ENCODE measurements around the gene BLVRA. TPM values are rescaled to one million over a fixed set of nuclear protein-coding genes. Genes with fewer than 3 reads are reported as not detected.
A peak's percentile ranks its signal among the peaks of the same experiment; 100 is the strongest.
"Not testable (repeated sequence)": the region's sequence is repeated elsewhere in the genome, so short reads cannot be mapped to it uniquely, and the experiment has no call there.

Gene BLVRA
- total and polyA plus RNA-seq, 10 donors: 58.0 to 164 (median 114) TPM

GRCh38 chr7:43727003-43727402 lies 31.5 kb upstream of the BLVRA start:
- no peak for DNase-seq
- H3K4me3 ChIP-seq: no peak overlapping the region
- H3K27ac ChIP-seq: no peak overlapping the region
- 90 to 93% (median 92%) methylated on average over 5 of the region's 5 CpGs for WGBS, 5 donors
- no peaks in the 10 kb centered on the region for H3K36me3 ChIP-seq
- H3K9me3 ChIP-seq: no peaks in the 10 kb centered on the region
- no peaks in the 10 kb centered on the region for H3K27me3 ChIP-seq (replicated peaks in 1 of 7)
- intact Hi-C loops (cut with DNase I; ENCODE audit: low total_unique reads): no loop called here
- no peak for TF ChIP-seq CTCF (IDR thresholded peaks at IDR 0.05 in 8 of 11, conservative IDR thresholded peaks at IDR 0.05 in 3 of 11)
- TF ChIP-seq POLR2AphosphoS5 (IDR thresholded peaks at IDR 0.05): no peak
- no peak for TF ChIP-seq POLR2A (IDR thresholded peaks at IDR 0.05)
- peaks cover 14 to 70% (median 35%) of the 10 kb centered on the region in 6 donors for H3K4me1 ChIP-seq

DNA sequence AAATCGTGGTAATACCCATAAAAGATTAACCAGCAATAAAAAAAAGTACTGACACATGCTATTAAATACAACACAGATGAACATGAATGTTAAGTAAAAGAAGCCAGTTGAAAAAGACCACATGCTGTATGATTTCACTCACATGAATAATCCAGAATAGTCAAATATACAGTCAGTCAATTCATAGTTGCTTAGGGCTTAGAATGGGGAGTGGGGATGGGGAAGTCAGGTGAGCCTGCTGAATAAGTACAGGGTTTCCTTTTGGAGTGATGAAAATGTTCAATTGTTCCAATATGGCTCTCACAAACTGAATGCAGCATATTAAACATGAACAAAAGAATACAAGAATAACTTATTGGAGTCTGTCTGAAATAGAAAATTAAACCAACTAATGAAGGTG lies 31.0 kb upstream of the BLVRA start:
- TF ChIP-seq CTCF (IDR thresholded peaks at IDR 0.05 in 8 of 11, conservative IDR thresholded peaks at IDR 0.05 in 3 of 11) (no peak), POLR2AphosphoS5 (IDR thresholded peaks at IDR 0.05) (no peak), POLR2A (IDR thresholded peaks at IDR 0.05) (no peak)
- H3K27me3 ChIP-seq (replicated peaks in 1 of 7): no peaks in the 10 kb centered on the region
- H3K27ac ChIP-seq: no peak overlapping the region
- peaks cover 14 to 68% (median 35%) of the 10 kb centered on the region in 6 donors for H3K4me1 ChIP-seq
- intact Hi-C loops (cut with DNase I; ENCODE audit: low total_unique reads): no loop called here
- H3K9me3 ChIP-seq: no peaks in the 10 kb centered on the region
- WGBS, 5 donors: 76 to 88% (median 84%) methylated on average over 1 of the region's 1 CpG
- no peak for DNase-seq
- H3K36me3 ChIP-seq: no peaks in the 10 kb centered on the region
- H3K4me3 ChIP-seq: no peak overlapping the region

DNA sequence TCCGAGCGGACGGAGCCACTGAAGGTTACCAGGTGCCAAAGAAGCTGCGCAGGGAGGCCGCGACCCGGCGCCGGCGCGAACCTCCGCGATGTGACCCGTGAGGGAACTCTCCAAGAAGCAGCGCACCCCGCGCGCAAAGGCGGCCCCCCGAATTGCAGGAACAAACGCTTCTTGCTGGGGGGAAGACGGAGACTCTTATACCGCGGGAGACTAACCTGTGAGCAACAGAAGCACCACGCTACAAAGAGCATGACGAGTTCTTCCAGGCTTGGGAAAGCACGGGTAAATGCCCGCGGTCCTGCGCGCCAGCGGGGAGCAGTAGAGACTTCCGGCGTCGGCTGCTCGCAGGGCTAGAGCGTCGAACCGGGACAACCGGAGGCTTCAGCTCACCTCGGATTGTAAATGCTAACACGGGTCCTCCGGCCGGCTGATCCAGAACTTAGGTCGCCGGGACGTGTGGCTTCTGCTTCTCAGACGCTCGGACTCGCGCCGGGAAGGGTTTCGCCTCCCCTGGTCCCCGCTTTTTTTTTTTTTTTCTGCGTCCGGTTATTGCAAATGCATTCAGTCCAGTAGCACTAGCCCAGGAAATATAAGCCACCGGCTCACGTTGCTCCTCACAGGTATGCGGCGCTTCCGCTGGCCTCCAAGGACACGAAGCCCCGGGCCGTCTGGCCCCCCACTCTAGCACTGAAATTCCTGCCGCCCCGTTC lies 29.1 kb upstream of the BLVRA start, which contains the start of gene COA1:
Gene COA1, minus strand, starts transcription at position 310 of the 710 bp plus-strand sequence. CDS start 80,909 bp downstream, outside the sequence.
- Histone ChIP-seq H3K27ac (peak within 1 kb of the TSS; percentile 79 to 91 (median 85)), H3K36me3 (no peaks in the 10 kb centered on the region), H3K9me3 (no peaks in the 10 kb centered on the region), H3K27me3 (replicated peaks in 1 of 7) (no peaks in the 10 kb centered on the region), H3K4me1 (peaks cover 14 to 57% (median 35%) of the 10 kb centered on the region in 6 donors), H3K4me3 (peak within 1 kb of the TSS; percentile 78 to 90 (median 82))
- TF ChIP-seq POLR2AphosphoS5 (IDR thresholded peaks at IDR 0.05) (peak; percentile 84 to 89 (median 89)), POLR2A (IDR thresholded peaks at IDR 0.05) (no peak), CTCF (IDR thresholded peaks at IDR 0.05 in 8 of 11, conservative IDR thresholded peaks at IDR 0.05 in 3 of 11) (peak in 3 of 11 experiments; percentile 19 to 33 (median 33))
- 0% methylated on average over 40 to 66 of the region's 66 CpGs for WGBS, 5 donors
- DNase-seq: peak; percentile 95
- intact Hi-C loops (cut with DNase I; ENCODE audit: low total_unique reads): no loop called here

DNA sequence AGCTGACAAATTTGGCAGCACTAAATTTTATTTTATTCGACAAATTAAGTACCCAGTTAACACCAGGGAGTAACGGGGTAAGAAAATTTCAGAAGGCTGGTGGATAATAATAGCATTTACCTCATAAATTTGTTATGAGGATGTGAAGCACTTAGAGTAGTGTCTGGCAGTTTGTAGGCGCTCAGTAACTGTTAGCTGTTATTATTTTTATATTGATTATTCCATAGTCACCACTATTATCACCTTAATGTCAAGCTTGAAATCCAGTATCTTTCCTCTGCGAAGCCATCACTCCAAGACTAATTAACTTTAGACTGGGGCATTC lies 28.6 kb upstream of the BLVRA start:
- DNase-seq: no peak
- Histone ChIP-seq H3K27ac (peak overlapping the region; percentile 79 to 91 (median 85)), H3K4me3 (peak overlapping the region; percentile 78 to 90 (median 82)), H3K27me3 (replicated peaks in 1 of 7) (no peaks in the 10 kb centered on the region), H3K36me3 (no peaks in the 10 kb centered on the region), H3K4me1 (peaks cover 14 to 52% (median 35%) of the 10 kb centered on the region in 6 donors), H3K9me3 (no peaks in the 10 kb centered on the region)
- TF ChIP-seq CTCF (IDR thresholded peaks at IDR 0.05 in 8 of 11, conservative IDR thresholded peaks at IDR 0.05 in 3 of 11) (no peak), POLR2AphosphoS5 (IDR thresholded peaks at IDR 0.05) (no peak), POLR2A (IDR thresholded peaks at IDR 0.05) (no peak)
- intact Hi-C loops (cut with DNase I; ENCODE audit: low total_unique reads): no loop called here
- 20 to 24% (median 24%) methylated on average over 4 of the region's 4 CpGs for WGBS, 5 donors

DNA sequence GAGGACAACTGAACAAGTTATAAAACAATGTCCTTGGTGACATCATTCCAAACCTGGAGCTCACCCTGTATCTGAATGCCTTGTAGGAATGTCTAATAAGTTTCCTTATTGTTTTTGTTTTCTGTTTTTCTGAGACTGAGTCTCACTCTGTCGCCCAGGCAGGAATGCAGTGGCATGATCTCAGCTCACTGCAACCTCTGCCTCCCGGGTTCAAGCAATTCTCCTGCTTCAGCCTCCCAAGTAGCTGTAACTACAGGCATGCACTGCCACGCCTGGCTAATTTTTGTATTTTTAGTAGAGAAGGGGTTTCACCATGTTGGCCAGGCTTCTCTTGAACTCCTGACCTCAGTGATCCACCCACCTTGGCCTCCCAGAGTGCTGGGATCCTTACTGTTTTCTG lies 27.0 kb upstream of the BLVRA start:
- 77 to 84% (median 82%) methylated on average over 3 of the region's 3 CpGs for WGBS, 5 donors
- peaks cover 14 to 41% (median 28%) of the 10 kb centered on the region in 6 donors for H3K4me1 ChIP-seq
- H3K27me3 ChIP-seq (replicated peaks in 1 of 7); intact Hi-C loops (cut with DNase I; ENCODE audit: low total_unique reads); H3K27ac ChIP-seq; H3K36me3 ChIP-seq; H3K4me3 ChIP-seq; H3K9me3 ChIP-seq; DNase-seq: not testable (repeated sequence)

GRCh38 chr7:43734575-43735332 lies 23.7 kb upstream of the BLVRA start:
- H3K4me3 ChIP-seq; H3K27me3 ChIP-seq (replicated peaks in 1 of 7); H3K36me3 ChIP-seq; H3K9me3 ChIP-seq; H3K27ac ChIP-seq; intact Hi-C loops (cut with DNase I; ENCODE audit: low total_unique reads); DNase-seq: not testable (repeated sequence)
- peaks cover 0 to 13% (median 6%) of the 10 kb centered on the region in 6 donors for H3K4me1 ChIP-seq
- 64 to 82% (median 67%) methylated on average over 18 of the region's 18 CpGs for WGBS, 5 donors

Data from spleen (tissue), 11 donors.